Adipose tissue (tissue), 3 donors: ENCODE data around the gene GGTA1. TPM values are rescaled to one million over a fixed set of nuclear protein-coding genes. Genes with fewer than 3 reads are reported as not detected.
"Not testable (repeated sequence)": the region's sequence is repeated elsewhere in the genome, so short reads cannot be mapped to it uniquely, and the experiment has no call there.

Experiments used
- H3K27ac ChIP-seq: one replicate; pipeline ENCODE4 v1.5.1; 2013; ENCODE audit warnings: low read depth, low read length
- WGBS, 3 donors: extraction: QIAGEN DNeasy Blood & Tissue Kit; methylation state at CpG; one replicate each; pipeline ENCODE4 v1.1.7; 2013; 5-methylcytosine and 5-hydroxymethylcytosine counted together
- polyA plus RNA-seq, 3 donors: library from polyadenylated mRNA; stranded (reverse); fragments of 200-250 nt; gene quantifications; one replicate each; pipeline ENCODE4 v1.2.3, GENCODE V29; 2013
- donor health status: healthy with polysubstance abuse.
- donor health status: Bipolar disorder and iron deficiency.
- donor health status: healthy.

GGTA1 gene
- polyA plus RNA-seq, 3 donors, result 0.62 to 37.5 (median 3.7) TPM

- WGBS, 3 donors, result 54 to 79% (median 61%) methylated on average over 6 of the region's 6 CpGs
- H3K27ac ChIP-seq, result no peak overlapping the region
These were observed 26.4 kb downstream of the GGTA1 start for GRCh38 chr9:121473229-121473628.

- WGBS, 3 donors, result 44 to 90% (median 87%) methylated on average over 5 of the region's 5 CpGs
- no peak overlapping the region for H3K27ac ChIP-seq
These were observed 27.2 kb downstream of the GGTA1 start for GRCh38 chr9:121472446-121472845.

GRCh38 chr9:121466142-121466541 is 33.5 kb downstream of the GGTA1 start:
- WGBS, 3 donors, result 35 to 76% (median 69%) methylated on average over 1 of the region's 1 CpG
- H3K27ac ChIP-seq, result no peak overlapping the region

- no peak overlapping the region for H3K27ac ChIP-seq
- 56 to 72% (median 68%) methylated on average over 4 of the region's 4 CpGs for WGBS, 3 donors
These were observed 34.7 kb downstream of the GGTA1 start for GRCh38 chr9:121464968-121465367.

- WGBS, 3 donors, result 32 to 44% (median 32%) methylated on average over 10 of the region's 10 CpGs
These were observed 36.4 kb downstream of the GGTA1 start for GRCh38 chr9:121463026-121463807.

GRCh38 chr9:121459513-121459912 is 40.1 kb downstream of the GGTA1 start:
- 14 to 48% (median 43%) methylated on average over 1 of the region's 1 CpG for WGBS, 3 donors
- no peak overlapping the region for H3K27ac ChIP-seq

More at GRCh38 chr9:121463026-121463807, 36.4 kb downstream of the GGTA1 start:
- H3K27ac ChIP-seq, result no peak overlapping the region

GRCh38 chr9:121458449-121458848 is 41.2 kb downstream of the GGTA1 start:
- H3K27ac ChIP-seq, result not testable (repeated sequence)

GRCh38 chr9:121455527-121456239 is 44.0 kb downstream of the GGTA1 start:
- WGBS, 3 donors, result 70 to 77% (median 72%) methylated on average over 8 of the region's 8 CpGs

More at GRCh38 chr9:121458449-121458848, 41.2 kb downstream of the GGTA1 start:
- WGBS, 3 donors, result 88 to 97% (median 97%) methylated on average over 4 of the region's 4 CpGs

GRCh38 chr9:121454972-121455371 is 44.7 kb downstream of the GGTA1 start:
- 78 to 89% (median 85%) methylated on average over 3 of the region's 3 CpGs for WGBS, 3 donors
- H3K27ac ChIP-seq, result no peak overlapping the region

More at GRCh38 chr9:121455527-121456239, 44.0 kb downstream of the GGTA1 start:
- H3K27ac ChIP-seq, result no peak overlapping the region

GRCh38 chr9:121453232-121453892 is 46.3 kb downstream of the GGTA1 start:
- H3K27ac ChIP-seq, result no peak overlapping the region
- 62 to 72% (median 67%) methylated on average over 9 of the region's 9 CpGs for WGBS, 3 donors

- 86 to 90% (median 89%) methylated on average over 6 of the region's 6 CpGs for WGBS, 3 donors
- H3K27ac ChIP-seq, result no peak overlapping the region
These were observed 47.6 kb downstream of the GGTA1 start for GRCh38 chr9:121452085-121452484.

GRCh38 chr9:121451586-121451985 is 48.1 kb downstream of the GGTA1 start:
- 48 to 71% (median 68%) methylated on average over 2 of the region's 2 CpGs for WGBS, 3 donors
- no peak overlapping the region for H3K27ac ChIP-seq

GRCh38 chr9:121450241-121450640 is 49.4 kb downstream of the GGTA1 start:
- 44 to 49% (median 48%) methylated on average over 3 of the region's 3 CpGs for WGBS, 3 donors
- H3K27ac ChIP-seq, result no peak overlapping the region

- H3K27ac ChIP-seq, result no peak overlapping the region
- WGBS, 3 donors, result 75 to 86% (median 85%) methylated on average over 2 of the region's 2 CpGs
These were observed 49.9 kb downstream of the GGTA1 start for GRCh38 chr9:121449786-121450185.

GRCh38 chr9:121447321-121447834 is 52.3 kb downstream of the GGTA1 start:
- 49 to 77% (median 62%) methylated on average over 6 of the region's 6 CpGs for WGBS, 3 donors
- H3K27ac ChIP-seq, result no peak overlapping the region

GRCh38 chr9:121445986-121446385 is 53.7 kb downstream of the GGTA1 start:
- H3K27ac ChIP-seq, result no peak overlapping the region
- 94 to 96% (median 95%) methylated on average over 3 of the region's 3 CpGs for WGBS, 3 donors

- no peak overlapping the region for H3K27ac ChIP-seq
- 78 to 90% (median 89%) methylated on average over 7 of the region's 7 CpGs for WGBS, 3 donors
These were observed 55.7 kb downstream of the GGTA1 start for GRCh38 chr9:121443981-121444380.

GRCh38 chr9:121441165-121441564 is 58.5 kb downstream of the GGTA1 start:
- WGBS, 3 donors, result 58 to 67% (median 62%) methylated on average over 1 of the region's 1 CpG

More at GRCh38 chr9:121441165-121441564, 58.5 kb downstream of the GGTA1 start:
- no peak overlapping the region for H3K27ac ChIP-seq
